DOHH2 (cell line): Measurements from ENCODE around the gene NEDD4L.

Source experiments
- CTCF ChIP-seq: fragments of 200-600 bp; sonication (generic); IDR thresholded peaks from one replicate; pipeline ENCODE4 v1.5.1; 2014; ENCODE audit warnings: antibody characterized with exemption, mild to moderate bottlenecking, low read depth, low read length; ENCODE audit not compliant: poor library complexity, severe bottlenecking
- EZH2phosphoT487 ChIP-seq: fragments of 200-600 bp; sonication (generic); IDR thresholded peaks from 2 replicates; pipeline ENCODE4 v1.6.1; 2017; ENCODE audit warnings: borderline replicate concordance, mild to moderate bottlenecking, antibody characterized with exemption, low read length, moderate library complexity, mixed read lengths

GRCh38 chr18:58392324-58393000 lies 348.4 kb downstream of the NEDD4L start:
- TF ChIP-seq CTCF: no peak
- no peak for TF ChIP-seq EZH2phosphoT487
